Ectodermal cell (in vitro differentiated cells): ENCODE measurements around the gene ZNF479. TPM values are rescaled to one million over a fixed set of nuclear protein-coding genes. Genes with fewer than 3 reads are reported as not detected.
"Not testable (repeated sequence)": the region's sequence is repeated elsewhere in the genome, so short reads cannot be mapped to it uniquely, and the experiment has no call there.

Experiments
- H3K27ac ChIP-seq: 2 replicates; pipeline ENCODE4 v1.7.0; 2013; ENCODE audit warnings: mild to moderate bottlenecking, low read depth, low read length; ENCODE audit not compliant: insufficient read depth, poor library complexity, severe bottlenecking
- H3K27me3 ChIP-seq: 2 replicates; pipeline ENCODE4 v1.7.0; 2013; ENCODE audit warnings: mild to moderate bottlenecking, low read length; ENCODE audit not compliant: insufficient read depth, control insufficient read depth, poor library complexity, severe bottlenecking
- H3K36me3 ChIP-seq: one replicate; pipeline ENCODE4 v1.7.0; 2013; ENCODE audit warnings: low read length; ENCODE audit not compliant: control insufficient read depth, insufficient read depth
- H3K4me1 ChIP-seq: one replicate; pipeline ENCODE4 v1.7.0; 2013; ENCODE audit warnings: low read length; ENCODE audit not compliant: control insufficient read depth, insufficient read depth
- H3K4me3 ChIP-seq: 2 replicates; pipeline ENCODE4 v1.7.0; 2013; ENCODE audit warnings: low read depth, low read length, control low read depth; ENCODE audit not compliant: insufficient read depth
- H3K9me3 ChIP-seq: 2 replicates; pipeline ENCODE4 v1.7.0; 2013; ENCODE audit warnings: mild to moderate bottlenecking, low read length, moderate library complexity; ENCODE audit not compliant: control insufficient read depth
- WGBS, 2 experiments: methylation state at CpG; one replicate each; pipeline ENCODE4 v1.1.7; 2013; ENCODE audit warnings: missing lambda C conversion rate in 2 of 2; 5-methylcytosine and 5-hydroxymethylcytosine counted together
- polyA plus RNA-seq, 4 experiments: library from polyadenylated mRNA; stranded (reverse); fragments of 50-300 nt; gene quantifications; one replicate each; pipeline ENCODE4 v1.2.3, GENCODE V29; 2013

ZNF479 gene
- polyA plus RNA-seq (2013, experiment 1 of 4) = not detected
- polyA plus RNA-seq (2013, experiment 2 of 4) = not detected
- polyA plus RNA-seq (2013, experiment 3 of 4) = not detected
- not detected for polyA plus RNA-seq (2013, experiment 4 of 4)

- H3K9me3 ChIP-seq, H3K27ac ChIP-seq, H3K4me3 ChIP-seq, H3K4me1 ChIP-seq, H3K27me3 ChIP-seq, H3K36me3 ChIP-seq: not testable (repeated sequence)
- 87 to 94% methylated on average over 4 to 6 of the region's 6 CpGs for WGBS, 2 experiments
Observed at GRCh38 chr7:57132336-57132735, at the start of gene ZNF479. Gene ZNF479, minus strand, starts transcription at chr7:57132436. Its CDS starts 112 bp downstream, at chr7:57132324.

- 68% methylated on average over 4 of the region's 4 CpGs for WGBS, 2 experiments
- H3K27ac ChIP-seq = no peak overlapping the region
- no peaks in the 10 kb centered on the region for H3K36me3 ChIP-seq
- no peaks in the 10 kb centered on the region for H3K27me3 ChIP-seq
- H3K4me1 ChIP-seq = no peaks in the 10 kb centered on the region
- H3K4me3 ChIP-seq = no peak overlapping the region
- peaks cover 4% of the 10 kb centered on the region for H3K9me3 ChIP-seq
Observed at GRCh38 chr7:57182031-57182430, 49.8 kb upstream of the ZNF479 start.

GRCh38 chr7:57181281-57181680 is 49.0 kb upstream of the ZNF479 start:
- Histone ChIP-seq H3K36me3 (no peaks in the 10 kb centered on the region), H3K9me3 (peaks cover 7% of the 10 kb centered on the region), H3K4me3 (no peak overlapping the region), H3K27me3 (no peaks in the 10 kb centered on the region), H3K4me1 (no peaks in the 10 kb centered on the region), H3K27ac (no peak overlapping the region)
- 73 to 75% methylated on average over 9 of the region's 9 CpGs for WGBS, 2 experiments

GRCh38 chr7:57179776-57180415 is 47.7 kb upstream of the ZNF479 start:
- Histone ChIP-seq H3K36me3 (no peaks in the 10 kb centered on the region), H3K4me1 (no peaks in the 10 kb centered on the region), H3K27me3 (no peaks in the 10 kb centered on the region), H3K27ac (no peak overlapping the region), H3K9me3 (peaks cover 7% of the 10 kb centered on the region), H3K4me3 (no peak overlapping the region)
- WGBS, 2 experiments = 85 to 86% methylated on average over 30 of the region's 30 CpGs

GRCh38 chr7:57178768-57179139 is 46.5 kb upstream of the ZNF479 start:
- peaks cover 7% of the 10 kb centered on the region for H3K9me3 ChIP-seq
- 66 to 71% methylated on average over 6 of the region's 6 CpGs for WGBS, 2 experiments

GRCh38 chr7:57177856-57178767 is 45.9 kb upstream of the ZNF479 start:
- Histone ChIP-seq H3K9me3 (peaks cover 7% of the 10 kb centered on the region), H3K27ac (no peak overlapping the region), H3K4me1 (no peaks in the 10 kb centered on the region), H3K36me3 (no peaks in the 10 kb centered on the region), H3K4me3 (no peak overlapping the region), H3K27me3 (no peaks in the 10 kb centered on the region)
- 78 to 80% methylated on average over 21 of the region's 21 CpGs for WGBS, 2 experiments

More at GRCh38 chr7:57178768-57179139, 46.5 kb upstream of the ZNF479 start:
- Histone ChIP-seq H3K4me3 (no peak overlapping the region), H3K27ac (no peak overlapping the region), H3K4me1 (no peaks in the 10 kb centered on the region), H3K36me3 (no peaks in the 10 kb centered on the region), H3K27me3 (no peaks in the 10 kb centered on the region)

GRCh38 chr7:57176928-57177635 is 44.8 kb upstream of the ZNF479 start:
- Histone ChIP-seq H3K4me3 (no peak overlapping the region), H3K27me3 (no peaks in the 10 kb centered on the region), H3K27ac (no peak overlapping the region), H3K9me3 (peaks cover 10% of the 10 kb centered on the region), H3K4me1 (no peaks in the 10 kb centered on the region), H3K36me3 (no peaks in the 10 kb centered on the region)
- 84 to 87% methylated on average over 14 of the region's 14 CpGs for WGBS, 2 experiments

GRCh38 chr7:57165285-57165899 is 33.2 kb upstream of the ZNF479 start:
- no peaks in the 10 kb centered on the region for H3K27me3 ChIP-seq
- no peak overlapping the region for H3K4me3 ChIP-seq
- WGBS, 2 experiments = 72 to 80% methylated on average over 7 of the region's 7 CpGs
- H3K27ac ChIP-seq = no peak overlapping the region
- no peaks in the 10 kb centered on the region for H3K36me3 ChIP-seq
- H3K4me1 ChIP-seq = no peaks in the 10 kb centered on the region
- peaks cover 19% of the 10 kb centered on the region for H3K9me3 ChIP-seq

- WGBS, 2 experiments = 75 to 80% methylated on average over 2 of the region's 5 CpGs
- not testable (repeated sequence) for H3K4me3 ChIP-seq, H3K36me3 ChIP-seq, H3K27ac ChIP-seq, H3K4me1 ChIP-seq, H3K27me3 ChIP-seq, H3K9me3 ChIP-seq
Observed at GRCh38 chr7:57120123-57120784, 12.0 kb downstream of the ZNF479 start.
